WTC11 (cell line): ENCODE measurements around the gene SLC2A9. TPM values are rescaled to one million over a fixed set of nuclear protein-coding genes. Genes with fewer than 3 reads are reported as not detected.

Experiments
- ATAC-seq: fragments of 200-7000 bp; cut with Tn5 transposase; 2 replicates; pipeline ENCODE4 v1.10.0; 2021; ENCODE audit warnings: mild to moderate bottlenecking, moderate library complexity
- CTCF ChIA-PET: fragments of 300-600 bp; sonication (Branson Sonifier 250); formaldehyde crosslinking; loops from one replicate; lab custom pipeline; 2021; ENCODE audit warnings: antibody characterized with exemption; lab: Charles Lee
- POLR2A ChIA-PET: fragments of 350-600 bp; sonication (Branson Sonifier 250); formaldehyde crosslinking; loops from one replicate; lab custom pipeline; 2021; ENCODE audit warnings: antibody characterized with exemption; lab: Charles Lee
- DNase-seq: peaks from one replicate; pipeline ENCODE4 v3.0.0; 2021; ENCODE audit warnings: low spot score
- H3K27ac Mint-ChIP-seq: 2 replicates; pipeline ENCODE4 v1.8.0; 2021; ENCODE audit warnings: mixed read lengths
- H3K27me3 Mint-ChIP-seq: 2 replicates; pipeline ENCODE4 v1.8.0; 2021; ENCODE audit warnings: low read depth, mild to moderate bottlenecking, moderate library complexity, mixed read lengths
- H3K36me3 Mint-ChIP-seq: 2 replicates; pipeline ENCODE4 v1.8.0; 2021; ENCODE audit warnings: mixed read lengths
- H3K4me1 Mint-ChIP-seq: 2 replicates; pipeline ENCODE4 v1.8.0; 2022; ENCODE audit warnings: mixed read lengths
- H3K4me3 Mint-ChIP-seq: 2 replicates; pipeline ENCODE4 v1.8.0; 2021; ENCODE audit warnings: mild to moderate bottlenecking, moderate library complexity, mixed read lengths
- H3K9me3 Mint-ChIP-seq: 2 replicates; pipeline ENCODE4 v1.8.0; 2021; ENCODE audit warnings: mixed read lengths
- CDX4 ChIP-seq: fragments of 250-450 bp; sonication (Bioruptor Pico); IDR thresholded peaks from 2 replicates; pipeline ENCODE4 v1.9.0; 2021; ENCODE audit warnings: moderate library complexity, mild to moderate bottlenecking, inconsistent platforms, borderline replicate concordance
- CREM ChIP-seq: sonication (generic); formaldehyde crosslinking; IDR thresholded peaks from 2 replicates; pipeline ENCODE4 v1.8.1; 2022; ENCODE audit warnings: mild to moderate bottlenecking, missing genetic modification reagents, moderate library complexity
- E2F4 ChIP-seq: sonication (generic); formaldehyde crosslinking; IDR thresholded peaks from 2 replicates; pipeline ENCODE4 v1.8.1; 2022; ENCODE audit warnings: low read depth, mild to moderate bottlenecking, moderate library complexity, missing genetic modification reagents, borderline replicate concordance
- ELF4 ChIP-seq: sonication (generic); formaldehyde crosslinking; IDR thresholded peaks from 2 replicates; pipeline ENCODE4 v1.8.1; 2022; ENCODE audit warnings: low read depth, mild to moderate bottlenecking, moderate library complexity, missing genetic modification reagents
- EMX1 ChIP-seq: fragments of 250-450 bp; sonication (Bioruptor Pico); IDR thresholded peaks from 2 replicates; pipeline ENCODE4 v1.8.0; 2021; ENCODE audit warnings: mild to moderate bottlenecking
- ESRRA ChIP-seq: sonication (generic); formaldehyde crosslinking; IDR thresholded peaks from 2 replicates; pipeline ENCODE4 v1.8.1; 2022; ENCODE audit warnings: mild to moderate bottlenecking, missing genetic modification reagents, borderline replicate concordance
- FOXJ3 ChIP-seq: sonication (generic); formaldehyde crosslinking; IDR thresholded peaks from 2 replicates; pipeline ENCODE4 v1.9.0; 2021; ENCODE audit warnings: missing genetic modification reagents, mild to moderate bottlenecking, borderline replicate concordance
- GABPB1 ChIP-seq: sonication (generic); formaldehyde crosslinking; IDR thresholded peaks from 2 replicates; pipeline ENCODE4 v1.8.1; 2023; ENCODE audit warnings: mild to moderate bottlenecking, missing genetic modification reagents
- HMGA2 ChIP-seq: fragments of 250-450 bp; sonication (Bioruptor Pico); IDR thresholded peaks from 2 replicates; pipeline ENCODE4 v1.4.0; 2021; ENCODE audit warnings: mild to moderate bottlenecking, moderate library complexity
- MXD4 ChIP-seq: fragments of 250-450 bp; sonication (Bioruptor Pico); IDR thresholded peaks from 2 replicates; pipeline ENCODE4 v1.8.0; 2021; ENCODE audit warnings: mild to moderate bottlenecking, moderate library complexity, borderline replicate concordance
- MYBL2 ChIP-seq: sonication (generic); formaldehyde crosslinking; IDR thresholded peaks from 2 replicates; pipeline ENCODE4 v1.8.1; 2023; ENCODE audit warnings: mild to moderate bottlenecking, moderate library complexity, missing genetic modification reagents
- NFE2L1 ChIP-seq: sonication (generic); formaldehyde crosslinking; IDR thresholded peaks from 2 replicates; pipeline ENCODE4 v1.8.1; 2023; ENCODE audit warnings: missing genetic modification reagents
- NR1H2 ChIP-seq: sonication (generic); formaldehyde crosslinking; IDR thresholded peaks from 2 replicates; pipeline ENCODE4 v1.9.0; 2021; ENCODE audit warnings: mild to moderate bottlenecking, moderate library complexity, missing genetic modification reagents
- PREB ChIP-seq: sonication (generic); formaldehyde crosslinking; IDR thresholded peaks from 2 replicates; pipeline ENCODE4 v1.8.1; 2022; ENCODE audit warnings: mild to moderate bottlenecking, missing genetic modification reagents, moderate library complexity, borderline replicate concordance
- SMAD3 ChIP-seq: sonication (generic); formaldehyde crosslinking; IDR thresholded peaks from 2 replicates; pipeline ENCODE4 v1.8.0; 2022; ENCODE audit warnings: missing genetic modification reagents, mild to moderate bottlenecking, borderline replicate concordance
- ZMAT4 ChIP-seq: fragments of 250-450 bp; sonication (Bioruptor Pico); IDR thresholded peaks from 2 replicates; pipeline ENCODE4 v1.9.0; 2021; ENCODE audit warnings: mild to moderate bottlenecking
- ZNF232 ChIP-seq: sonication (generic); formaldehyde crosslinking; IDR thresholded peaks from 2 replicates; pipeline ENCODE4 v1.8.0; 2022; ENCODE audit warnings: mild to moderate bottlenecking, missing genetic modification reagents
- ZNF416 ChIP-seq: fragments of 250-450 bp; sonication (Bioruptor Pico); IDR thresholded peaks from 2 replicates; pipeline ENCODE4 v1.9.0; 2021; ENCODE audit warnings: mild to moderate bottlenecking, inconsistent platforms
- ZNF532 ChIP-seq: fragments of 250-450 bp; sonication (Bioruptor Pico); IDR thresholded peaks from 2 replicates; pipeline ENCODE4 v1.9.0; 2021; ENCODE audit warnings: mild to moderate bottlenecking, borderline replicate concordance
- total RNA-seq: library from RNA; stranded (reverse); gene quantifications from 3 replicates; pipeline ENCODE4 v1.2.3, GENCODE V29; 2021
- TF ChIP-seq, protein P1 (sequence below): sonication (generic); formaldehyde crosslinking; IDR thresholded peaks from 2 replicates; pipeline ENCODE4 v1.8.0; 2022; ENCODE audit warnings: mild to moderate bottlenecking, missing genetic modification reagents
- TF ChIP-seq, protein P2 (sequence below): sonication (generic); formaldehyde crosslinking; IDR thresholded peaks from 2 replicates; pipeline ENCODE4 v1.8.0; 2022; ENCODE audit warnings: mild to moderate bottlenecking, missing genetic modification reagents
- TF ChIP-seq, protein P3 (sequence below): sonication (generic); formaldehyde crosslinking; IDR thresholded peaks from 2 replicates; pipeline ENCODE4 v1.8.1; 2022; ENCODE audit warnings: low read depth, missing genetic modification reagents, borderline replicate concordance

Gene SLC2A9
- total RNA-seq, 1 experiment from 2014 or later = not detected

DNA sequence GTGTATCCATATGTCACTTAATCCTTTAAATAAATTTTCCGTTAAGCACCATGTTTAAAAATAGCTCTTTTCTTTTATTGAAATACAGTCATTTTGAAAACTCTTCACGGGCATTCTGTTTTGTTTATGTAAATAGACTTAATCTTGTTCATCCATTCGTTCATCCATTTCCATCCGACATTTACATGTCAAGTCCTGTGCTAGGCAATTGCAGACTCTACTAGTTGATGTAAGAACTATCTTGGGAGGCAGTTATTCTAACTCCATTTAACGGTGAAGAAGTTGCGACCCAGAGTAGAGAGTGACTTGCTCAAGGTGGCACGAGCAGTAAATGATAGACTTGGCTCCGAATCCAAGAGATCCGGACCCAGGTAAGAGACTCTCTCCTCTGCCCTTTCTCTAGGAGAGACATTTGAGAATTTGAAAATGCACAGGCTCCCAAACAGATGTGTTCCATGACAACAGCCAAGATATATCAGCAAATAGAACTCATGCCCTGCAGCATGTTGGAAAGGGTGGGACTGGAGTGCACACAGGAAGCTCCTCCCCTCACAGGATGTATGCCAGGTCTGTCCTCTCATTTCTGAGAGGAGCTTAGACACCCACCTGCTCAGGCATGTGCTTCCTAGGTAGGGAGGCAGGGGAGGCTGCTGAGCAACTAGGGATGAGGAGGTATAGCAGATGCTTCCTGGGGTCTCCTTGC is 175.4 kb downstream of the SLC2A9 start (continued):
- TF ChIP-seq ZNF532 (no peak), GABPB1 (CRISPR knock-in tag) (no peak), NR1H2 (CRISPR knock-in tag) (no peak)
- TF ChIP-seq, protein P1, sequence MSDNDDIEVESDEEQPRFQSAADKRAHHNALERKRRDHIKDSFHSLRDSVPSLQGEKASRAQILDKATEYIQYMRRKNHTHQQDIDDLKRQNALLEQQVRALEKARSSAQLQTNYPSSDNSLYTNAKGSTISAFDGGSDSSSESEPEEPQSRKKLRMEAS (CRISPR knock-in tag) = no peak
- TF ChIP-seq, protein P2, sequence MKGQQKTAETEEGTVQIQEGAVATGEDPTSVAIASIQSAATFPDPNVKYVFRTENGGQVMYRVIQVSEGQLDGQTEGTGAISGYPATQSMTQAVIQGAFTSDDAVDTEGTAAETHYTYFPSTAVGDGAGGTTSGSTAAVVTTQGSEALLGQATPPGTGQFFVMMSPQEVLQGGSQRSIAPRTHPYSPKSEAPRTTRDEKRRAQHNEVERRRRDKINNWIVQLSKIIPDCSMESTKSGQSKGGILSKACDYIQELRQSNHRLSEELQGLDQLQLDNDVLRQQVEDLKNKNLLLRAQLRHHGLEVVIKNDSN (CRISPR knock-in tag) = no peak

- POLR2A ChIA-PET = no interaction called here
- Mint-ChIP-seq H3K9me3 (peaks cover 48% of the 10 kb centered on the region), H3K4me1 (peaks cover 19% of the 10 kb centered on the region), H3K27ac (no peak overlapping the region), H3K36me3 (peaks cover 30% of the 10 kb centered on the region), H3K27me3 (no peaks in the 10 kb centered on the region; the same call in 1 of the 2 replicates), H3K4me3 (no peak overlapping the region)
- CTCF ChIA-PET = no interaction called here
- TF ChIP-seq MXD4 (CRISPR knock-in tag) (no peak), ESRRA (no peak), ZMAT4 (no peak), E2F4 (CRISPR knock-in tag) (no peak)
- TF ChIP-seq, protein P2 (CRISPR knock-in tag) = no peak
- ATAC-seq = no peak
- DNase-seq = no peak
These were observed 180.2 kb downstream of the SLC2A9 start for GRCh38 chr4:9841072-9841471.

- Mint-ChIP-seq H3K27me3 (no peaks in the 10 kb centered on the region; the same call in 1 of the 2 replicates), H3K4me3 (no peak overlapping the region), H3K36me3 (peaks cover 11% of the 10 kb centered on the region), H3K27ac (no peak overlapping the region), H3K4me1 (peaks cover 6% of the 10 kb centered on the region), H3K9me3 (peaks cover 20% of the 10 kb centered on the region)
- ATAC-seq (no peak), DNase-seq (no peak)
- ChIA-PET POLR2A (no interaction called here), CTCF (no interaction called here)
- TF ChIP-seq ELF4 (CRISPR knock-in tag) (no peak), NFE2L1 (CRISPR knock-in tag) (no peak), ESRRA (no peak), PREB (no peak), FOXJ3 (CRISPR knock-in tag) (no peak), HMGA2 (CRISPR knock-in tag) (no peak), ZNF232 (CRISPR knock-in tag) (no peak), CDX4 (CRISPR knock-in tag) (no peak), CREM (no peak), SMAD3 (CRISPR knock-in tag) (no peak), ZNF416 (CRISPR knock-in tag) (no peak), EMX1 (CRISPR knock-in tag) (no peak), MYBL2 (CRISPR knock-in tag) (no peak)
- TF ChIP-seq, protein P3, sequence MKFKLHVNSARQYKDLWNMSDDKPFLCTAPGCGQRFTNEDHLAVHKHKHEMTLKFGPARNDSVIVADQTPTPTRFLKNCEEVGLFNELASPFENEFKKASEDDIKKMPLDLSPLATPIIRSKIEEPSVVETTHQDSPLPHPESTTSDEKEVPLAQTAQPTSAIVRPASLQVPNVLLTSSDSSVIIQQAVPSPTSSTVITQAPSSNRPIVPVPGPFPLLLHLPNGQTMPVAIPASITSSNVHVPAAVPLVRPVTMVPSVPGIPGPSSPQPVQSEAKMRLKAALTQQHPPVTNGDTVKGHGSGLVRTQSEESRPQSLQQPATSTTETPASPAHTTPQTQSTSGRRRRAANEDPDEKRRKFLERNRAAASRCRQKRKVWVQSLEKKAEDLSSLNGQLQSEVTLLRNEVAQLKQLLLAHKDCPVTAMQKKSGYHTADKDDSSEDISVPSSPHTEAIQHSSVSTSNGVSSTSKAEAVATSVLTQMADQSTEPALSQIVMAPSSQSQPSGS (CRISPR knock-in tag) = no peak
These were observed 185.9 kb downstream of the SLC2A9 start for GRCh38 chr4:9835430-9835829.
